Right lobe of liver (tissue), 6 donors: ENCODE data around the gene ULK1. TPM values are rescaled to one million over a fixed set of nuclear protein-coding genes. Genes with fewer than 3 reads are reported as not detected.
A peak's percentile ranks its signal among the peaks of the same experiment; 100 is the strongest.

Experiments
- ATAC-seq, 4 donors: fragments of 200-7000 bp; cut with Tn5 transposase; one replicate each; pipeline ENCODE4 v1.9.1; 2020; ENCODE audit warnings: mild to moderate bottlenecking in 4 of 4, moderate library complexity in 4 of 4
- DNase-seq, 3 donors: peaks; one replicate each; pipeline ENCODE4 v3.0.0-alpha.2; 2020
- H3K27ac ChIP-seq, 3 donors: fragments of 200-600 bp; one replicate each; pipeline ENCODE4 v1.8.0; 2022
- H3K27me3 ChIP-seq, 2 donors: fragments of 200-600 bp; one replicate each; pipeline ENCODE4 v1.8.0; 2022
- H3K36me3 ChIP-seq, 4 donors: fragments of 200-600 bp; sonication (generic) in 1 of 4; one replicate each; pipeline versions ENCODE4 v1.5.1 to v1.8.0; 2017 to 2022; ENCODE audit warnings: control low read depth in 1 of 4
- H3K4me1 ChIP-seq, 4 donors: fragments of 200-600 bp; sonication (generic) in 1 of 4; one replicate each; pipeline versions ENCODE4 v1.5.1 to v1.8.0; 2017 to 2022; ENCODE audit warnings: control low read depth in 1 of 4
- H3K4me3 ChIP-seq, 3 donors: fragments of 200-600 bp; one replicate each; pipeline ENCODE4 v1.8.0; 2022
- H3K9me3 ChIP-seq, 4 donors: fragments of 200-600 bp; sonication (generic) in 1 of 4; one replicate each; pipeline versions ENCODE4 v1.5.1 to v1.8.0; 2017 to 2022; ENCODE audit warnings: control low read depth in 1 of 4
- CTCF ChIP-seq, 4 donors: fragments of 200-600 bp in 3 of 4; fragments of 450-650 bp in 1 of 4; IDR thresholded peaks; one replicate each; pipeline versions ENCODE4 v1.5.1 to v1.8.0; 2016 to 2022; ENCODE audit warnings: antibody characterized with exemption in 4 of 4, mild to moderate bottlenecking in 2 of 4
- POLR2A ChIP-seq: fragments of 450-650 bp; IDR thresholded peaks from one replicate; pipeline ENCODE4 v1.6.1; 2017; ENCODE audit warnings: antibody characterized with exemption, mild to moderate bottlenecking
- WGBS: methylation state at CpG from one replicate; pipeline ENCODE4 v1.1.6; 2018; ENCODE audit warnings: low coverage, low lambda C conversion rate; ENCODE audit not compliant: insufficient coverage; ENCODE audit errors: missing lambda C conversion rate; 5-methylcytosine and 5-hydroxymethylcytosine counted together
- intact Hi-C, 2 donors: fragments of 100-400 bp; cut with DNase I; formaldehyde crosslinking; loops; one replicate each; pipeline versions ENCODE4 v1.11.2 to v1.14.1; 2022
- total RNA-seq, 6 experiments: library from RNA; depleted of rRNA in 2 of 6; stranded (reverse); fragments of >200 nt in 2 of 6; fragmentation: NEBNext Ultra II Directional in 3 of 6; extraction: Animal tissue kit (Norgen Biotek cat#: 25700) in 3 of 6; gene quantifications; one replicate each; pipeline versions ENCODE4 v1.1.0 to v1.2.4, GENCODE V29; 2016 to 2023
- donor health status: DM: no; HTN: yes; CAD: no.
- donor health status: DM: no; HTN: no; CAD: no.
- donor health status: DM: no; HTN: no; CAD: no.
- donor health status: DM: no; HTN: yes; CAD: no.
- donor health status: DM: no; HTN: yes; CAD: no.

Gene ULK1
- total RNA-seq, 6 experiments from 2014 or later, result 14.5 to 39.0 (median 20.5) TPM

GRCh38 chr12:131918311-131919050 lies 24.1 kb downstream of the ULK1 start:
- no peak for DNase-seq
- H3K27me3 ChIP-seq, result no peaks in the 10 kb centered on the region
- intact Hi-C loops, result no loop called here
- no peaks in the 10 kb centered on the region for H3K4me1 ChIP-seq
- no peak for TF ChIP-seq CTCF (IDR thresholded peaks at IDR 0.05)
- no peak for TF ChIP-seq POLR2A
- WGBS, result 74% methylated on average over 9 of the region's 20 CpGs
- no peak overlapping the region for H3K4me3 ChIP-seq
- H3K9me3 ChIP-seq, result no peaks in the 10 kb centered on the region
- ATAC-seq, result peak in 2 of 4 donors; percentile 4 to 9
- peaks cover 0 to 63% (median 39%) of the 10 kb centered on the region in 4 donors for H3K36me3 ChIP-seq
- H3K27ac ChIP-seq, result no peak overlapping the region

- no peak overlapping the region for H3K27ac ChIP-seq
- H3K36me3 ChIP-seq, result peaks cover 0 to 58% (median 36%) of the 10 kb centered on the region in 4 donors
- no peaks in the 10 kb centered on the region for H3K9me3 ChIP-seq
- ATAC-seq (no peak), DNase-seq (no peak)
- TF ChIP-seq POLR2A (no peak), CTCF (IDR thresholded peaks at IDR 0.05) (no peak)
- no peak overlapping the region for H3K4me3 ChIP-seq
- H3K4me1 ChIP-seq, result no peaks in the 10 kb centered on the region
- intact Hi-C loops, result no loop called here
- WGBS, result no CpG with 5 or more reads among the region's 19 CpGs
- H3K27me3 ChIP-seq, result no peaks in the 10 kb centered on the region
Observed at GRCh38 chr12:131919051-131919347, 24.6 kb downstream of the ULK1 start.

- ATAC-seq, result peak in 3 of 4 donors; percentile 2 to 20 (median 3)
- 82% methylated on average over 2 of the region's 37 CpGs for WGBS
- DNase-seq, result peak in 1 of 3 donors; percentile 56
- Histone ChIP-seq H3K27ac (no peak overlapping the region), H3K36me3 (peaks cover 0 to 52% (median 33%) of the 10 kb centered on the region in 4 donors), H3K9me3 (no peaks in the 10 kb centered on the region), H3K27me3 (no peaks in the 10 kb centered on the region), H3K4me1 (no peaks in the 10 kb centered on the region), H3K4me3 (no peak overlapping the region)
- no peak for TF ChIP-seq CTCF (IDR thresholded peaks at IDR 0.05)
- TF ChIP-seq POLR2A, result no peak
- intact Hi-C loops, result no loop called here
Observed at GRCh38 chr12:131919366-131920156, 25.1 kb downstream of the ULK1 start.

GRCh38 chr12:131920157-131920508 lies 25.7 kb downstream of the ULK1 start:
- no peak for ATAC-seq
- H3K27ac ChIP-seq, result no peak overlapping the region
- H3K9me3 ChIP-seq, result no peaks in the 10 kb centered on the region
- no peak overlapping the region for H3K4me3 ChIP-seq
- no peak for TF ChIP-seq CTCF (IDR thresholded peaks at IDR 0.05)
- TF ChIP-seq POLR2A, result no peak
- intact Hi-C loops, result no loop called here
- DNase-seq, result no peak
- no peaks in the 10 kb centered on the region for H3K4me1 ChIP-seq
- H3K27me3 ChIP-seq, result no peaks in the 10 kb centered on the region
- H3K36me3 ChIP-seq, result peaks cover 0 to 47% (median 32%) of the 10 kb centered on the region in 4 donors
- 100% methylated on average over 1 of the region's 14 CpGs for WGBS
